PC-9 (cell line): ENCODE results near the gene ZBTB7C. TPM values are rescaled to one million over a fixed set of nuclear protein-coding genes. Genes with fewer than 3 reads are reported as not detected.
A peak's percentile ranks its signal among the peaks of the same experiment; 100 is the strongest.

Experiments used
- BruUV-seq: library from RNA; stranded (reverse); fragments of 400-500 nt; replicated peaks from 2 replicates; lab custom pipeline; 2021; lab: Mats Ljungman, UMichigan
- CTCF ChIA-PET: fragments of 300-600 bp; sonication (Branson Sonifier 250); formaldehyde crosslinking; loops from one replicate; lab custom pipeline; 2022; ENCODE audit warnings: antibody characterized with exemption; lab: Charles Lee
- POLR2A ChIA-PET: fragments of 300-600 bp; sonication (Branson Sonifier 250); formaldehyde crosslinking; loops from one replicate; lab custom pipeline; 2022; ENCODE audit warnings: antibody characterized with exemption; ENCODE audit not compliant: unreplicated experiment; lab: Charles Lee
- DNase-seq, 2 experiments: peaks; one replicate each; pipeline versions ENCODE4 v3.0.0 to v3.0.0-alpha.2; 2015 to 2022; ENCODE audit warnings: mixed read lengths in 1 of 2
- H2AFZ ChIP-seq: fragments of 200-600 bp; sonication (generic); 2 replicates; pipeline ENCODE4 v1.8.1; 2017; ENCODE audit warnings: antibody characterized with exemption
- H3F3A ChIP-seq: fragments of 200-600 bp; sonication (generic); 2 replicates; pipeline ENCODE4 v1.8.1; 2017; ENCODE audit warnings: antibody characterized with exemption, mild to moderate bottlenecking, low read depth; ENCODE audit not compliant: insufficient read depth
- H3K27ac ChIP-seq: fragments of 200-600 bp; sonication (generic); 2 replicates; pipeline ENCODE4 v1.6.1; 2016; ENCODE audit warnings: mixed run types
- H3K27me3 ChIP-seq: fragments of 200-600 bp; sonication (generic); 2 replicates; pipeline ENCODE4 v1.6.1; 2016; ENCODE audit warnings: low read depth, mixed run types; ENCODE audit not compliant: insufficient read depth
- H3K36me3 ChIP-seq: fragments of 200-600 bp; sonication (generic); 2 replicates; pipeline ENCODE4 v1.6.1; 2016; ENCODE audit warnings: low read depth, mixed run types
- H3K4me1 ChIP-seq: fragments of 200-600 bp; sonication (generic); replicated peaks from 2 replicates; pipeline ENCODE4 v1.6.1; 2016; ENCODE audit warnings: mixed run types; ENCODE audit not compliant: insufficient read depth
- H3K4me2 ChIP-seq: fragments of 200-600 bp; sonication (generic); 2 replicates; pipeline ENCODE4 v1.6.1; 2017; ENCODE audit warnings: mixed run types
- H3K4me3 ChIP-seq: fragments of 200-600 bp; sonication (generic); 2 replicates; pipeline ENCODE4 v1.6.1; 2016; ENCODE audit warnings: mixed run types
- H3K79me2 ChIP-seq: fragments of 200-600 bp; sonication (generic); 2 replicates; pipeline ENCODE4 v1.6.1; 2017; ENCODE audit warnings: low read depth, mixed run types
- H3K9me2 ChIP-seq: fragments of 200-600 bp; sonication (generic); 2 replicates; pipeline ENCODE4 v1.8.1; 2017; ENCODE audit warnings: mild to moderate bottlenecking; ENCODE audit not compliant: insufficient read depth
- H3K9me3 ChIP-seq: fragments of 200-600 bp; sonication (generic); 2 replicates; pipeline ENCODE4 v1.8.1; 2016; ENCODE audit warnings: low read depth; ENCODE audit not compliant: insufficient read depth
- H4K20me1 ChIP-seq: fragments of 200-600 bp; sonication (generic); 2 replicates; pipeline ENCODE4 v1.8.1; 2017; ENCODE audit not compliant: insufficient read depth
- EZH2 ChIP-seq: fragments of 200-600 bp; sonication (generic); IDR thresholded peaks from 2 replicates; pipeline ENCODE4 v1.8.0; 2017; ENCODE audit warnings: antibody characterized with exemption, low read depth
- intact Hi-C: fragments of 100-400 bp; cut with micrococcal nuclease; formaldehyde crosslinking; loops from one replicate; pipeline ENCODE4 v1.10.0; 2022; ENCODE audit not compliant: unreplicated experiment
- total RNA-seq: library from RNA; stranded (reverse); gene quantifications from 2 replicates; pipeline ENCODE4 v1.2.3, GENCODE V29; 2021
- TF ChIP-seq, protein P1 (sequence below): fragments of 200-600 bp; sonication (generic); conservative IDR thresholded peaks from 2 replicates; pipeline ENCODE4 v1.6.1; 2017; ENCODE audit warnings: mixed run types, antibody characterized with exemption, mild to moderate bottlenecking, moderate library complexity

The ZBTB7C gene
- total RNA-seq, 1 experiment from 2014 or later: not detected

DNA sequence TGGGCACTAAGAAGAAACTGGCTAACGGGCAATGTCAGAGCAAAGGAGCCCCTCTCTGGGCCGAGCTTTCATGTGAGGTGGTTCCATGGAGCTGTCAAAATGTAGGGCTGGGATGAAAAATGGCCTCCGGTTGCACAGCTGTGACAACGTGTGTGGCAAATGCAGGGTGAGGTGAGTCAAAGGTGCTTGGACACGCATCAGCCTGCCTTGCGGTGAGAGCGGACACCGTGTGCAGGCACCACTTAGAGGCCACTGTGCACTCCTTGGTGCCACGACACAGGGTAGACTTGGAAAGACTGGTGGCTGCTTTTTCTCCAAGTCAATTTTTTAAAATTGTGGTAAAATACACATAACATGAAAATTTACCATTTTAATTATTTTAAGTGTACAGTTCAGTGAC, 195.4 kb downstream of the ZBTB7C start:
- CTCF ChIA-PET: no interaction called here
- H3K4me3 ChIP-seq: no peak overlapping the region

GRCh38 chr18:48208432-48209140, 200.6 kb downstream of the ZBTB7C start:
- DNase-seq: no peak

More for the DNA sequence above, 195.4 kb downstream of the ZBTB7C start:
- peaks cover 24% of the 10 kb centered on the region for H3K4me1 ChIP-seq
- no peak overlapping the region for H3K27ac ChIP-seq
- no peaks in the 10 kb centered on the region for H3K36me3 ChIP-seq
- no peak for DNase-seq
- POLR2A ChIA-PET: no interaction called here
- H3K9me2 ChIP-seq: no peaks in the 10 kb centered on the region
- 0 out of 2 replicates have a peak, but pooled peaks cover 5% of the 10 kb centered on the region for H3K27me3 ChIP-seq
- H2AFZ ChIP-seq: no peak overlapping the region
- no peaks in the 10 kb centered on the region for H3K79me2 ChIP-seq
- TF ChIP-seq, protein P1, sequence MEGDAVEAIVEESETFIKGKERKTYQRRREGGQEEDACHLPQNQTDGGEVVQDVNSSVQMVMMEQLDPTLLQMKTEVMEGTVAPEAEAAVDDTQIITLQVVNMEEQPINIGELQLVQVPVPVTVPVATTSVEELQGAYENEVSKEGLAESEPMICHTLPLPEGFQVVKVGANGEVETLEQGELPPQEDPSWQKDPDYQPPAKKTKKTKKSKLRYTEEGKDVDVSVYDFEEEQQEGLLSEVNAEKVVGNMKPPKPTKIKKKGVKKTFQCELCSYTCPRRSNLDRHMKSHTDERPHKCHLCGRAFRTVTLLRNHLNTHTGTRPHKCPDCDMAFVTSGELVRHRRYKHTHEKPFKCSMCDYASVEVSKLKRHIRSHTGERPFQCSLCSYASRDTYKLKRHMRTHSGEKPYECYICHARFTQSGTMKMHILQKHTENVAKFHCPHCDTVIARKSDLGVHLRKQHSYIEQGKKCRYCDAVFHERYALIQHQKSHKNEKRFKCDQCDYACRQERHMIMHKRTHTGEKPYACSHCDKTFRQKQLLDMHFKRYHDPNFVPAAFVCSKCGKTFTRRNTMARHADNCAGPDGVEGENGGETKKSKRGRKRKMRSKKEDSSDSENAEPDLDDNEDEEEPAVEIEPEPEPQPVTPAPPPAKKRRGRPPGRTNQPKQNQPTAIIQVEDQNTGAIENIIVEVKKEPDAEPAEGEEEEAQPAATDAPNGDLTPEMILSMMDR: no peak
- TF ChIP-seq EZH2: no peak
- intact Hi-C loops: no loop called here
- no peaks in the 10 kb centered on the region for H4K20me1 ChIP-seq
- H3K4me2 ChIP-seq: no peak overlapping the region
- no TSS peak for BruUV-seq
- H3K9me3 ChIP-seq: no peaks in the 10 kb centered on the region
- peaks cover 7% of the 10 kb centered on the region; the same call in 1 of the 2 replicates for H3F3A ChIP-seq

GRCh38 chr18:48207733-48208132, 201.4 kb downstream of the ZBTB7C start:
- H3K36me3 ChIP-seq: no peaks in the 10 kb centered on the region
- TF ChIP-seq, protein P1: no peak
- no peak for TF ChIP-seq EZH2
- no peak overlapping the region for H3K27ac ChIP-seq
- no peaks in the 10 kb centered on the region for H4K20me1 ChIP-seq
- 0 out of 2 replicates have a peak, but pooled peaks cover 5% of the 10 kb centered on the region for H3K27me3 ChIP-seq
- peaks cover 19% of the 10 kb centered on the region for H3K4me1 ChIP-seq
- ChIA-PET CTCF (no interaction called here), POLR2A (no interaction called here)
- no TSS peak for BruUV-seq
- H3K79me2 ChIP-seq: no peaks in the 10 kb centered on the region
- no peak overlapping the region for H3K4me3 ChIP-seq
- intact Hi-C loops: no loop called here
- H3F3A ChIP-seq: no peaks in the 10 kb centered on the region
- H2AFZ ChIP-seq: no peak overlapping the region
- peak overlapping the region; percentile 31; the same call in 1 of the 2 replicates for H3K4me2 ChIP-seq
- no peaks in the 10 kb centered on the region for H3K9me2 ChIP-seq
- H3K9me3 ChIP-seq: no peaks in the 10 kb centered on the region
- no peak for DNase-seq

More at GRCh38 chr18:48208432-48209140, 200.6 kb downstream of the ZBTB7C start:
- 0 out of 2 replicates have a peak, but pooled peaks cover 5% of the 10 kb centered on the region for H3K27me3 ChIP-seq
- intact Hi-C loops: no loop called here
- no peaks in the 10 kb centered on the region for H3K9me2 ChIP-seq
- no peaks in the 10 kb centered on the region for H4K20me1 ChIP-seq
- no peak overlapping the region for H2AFZ ChIP-seq
- no peaks in the 10 kb centered on the region for H3K9me3 ChIP-seq
- BruUV-seq: no TSS peak
- no peak overlapping the region for H3K4me3 ChIP-seq
- ChIA-PET CTCF (no interaction called here), POLR2A (no interaction called here)
- TF ChIP-seq EZH2: no peak
- TF ChIP-seq, protein P1: no peak
- peak overlapping the region; percentile 31; the same call in 1 of the 2 replicates for H3K4me2 ChIP-seq
- no peaks in the 10 kb centered on the region for H3F3A ChIP-seq
- peaks cover 19% of the 10 kb centered on the region for H3K4me1 ChIP-seq
- no peaks in the 10 kb centered on the region for H3K36me3 ChIP-seq
- H3K79me2 ChIP-seq: no peaks in the 10 kb centered on the region
- H3K27ac ChIP-seq: no peak overlapping the region
